ENCODE results near the gene SLC22A31. TPM values are rescaled to one million over a fixed set of nuclear protein-coding genes. Genes with fewer than 3 reads are reported as not detected.

Gene SLC22A31
- total and polyA plus RNA-seq, 2 donors (not counting 3 experiments of a cell fraction or from before 2014, with no cell fraction given), result 1.0 TPM; not detected in 1

DNA sequence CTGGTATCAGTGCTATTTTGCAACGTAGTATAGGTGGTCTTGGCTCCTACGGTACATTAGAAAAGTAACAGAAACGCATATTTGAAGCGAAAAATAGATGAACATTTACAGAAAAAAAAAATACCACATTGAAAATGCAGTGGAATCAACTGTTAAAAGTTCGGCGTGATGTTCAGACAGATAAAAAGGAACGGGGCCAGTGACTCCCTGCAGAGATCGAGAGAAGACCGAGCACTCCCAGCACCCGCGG lies 16.7 kb upstream of the SLC22A31 start:
- POLR2A ChIA-PET, result no interaction called here
- Histone ChIP-seq H3K4me2 (ENCODE audit: insufficient read depth, low read length) (peak overlapping the region; percentile 91), H3K27ac (ENCODE audit: insufficient read depth, low read depth, low read length) (peak overlapping the region; percentile 57), H3K4me1 (ENCODE audit: control insufficient read depth, extremely low read depth, insufficient read depth, low read length) (peaks cover 10% of the 10 kb centered on the region), H3K36me3 (ENCODE audit: control insufficient read depth in 2 of 2, extremely low read depth in 1 of 2, insufficient read depth in 2 of 2, low read length in 2 of 2) (peaks cover 0 to 13% of the 10 kb centered on the region in 2 experiments), H3K9ac (replicated peaks; ENCODE audit: extremely low read depth, insufficient read depth, low read length) (peak overlapping the region; percentile 66), H3K79me2 (ENCODE audit: control insufficient read depth, insufficient read depth, low read length) (peaks cover 9% of the 10 kb centered on the region), H3K27me3 (ENCODE audit: control insufficient read depth in 2 of 2, insufficient read depth in 2 of 2, low read length in 2 of 2) (no peaks in the 10 kb centered on the region), H2AFZ (ENCODE audit: low read depth, low read length) (peak overlapping the region; percentile 68), H3K4me3 (replicated peaks in 1 of 3; ENCODE audit: insufficient read depth in 1 of 3, low read depth in 1 of 3, low read length in 3 of 3) (peak overlapping the region; percentile 66 to 90 (median 85)), H4K20me1 (replicated peaks; ENCODE audit: control insufficient read depth, extremely low read depth, insufficient read depth, low read length) (no peaks in the 10 kb centered on the region), H3K9me3 (replicated peaks; ENCODE audit: control insufficient read depth, insufficient read depth, low read length) (no peaks in the 10 kb centered on the region), H3K9me1 (replicated peaks; ENCODE audit: control insufficient read depth, extremely low read depth, insufficient read depth, low read length) (no peaks in the 10 kb centered on the region)
- no peak for TF ChIP-seq POLR2A (IDR thresholded peaks at IDR 0.05; ENCODE audit: low read depth, low read length)
- TF ChIP-seq POLR2AphosphoS5 (IDR thresholded peaks at IDR 0.05; ENCODE audit: insufficient read depth, low read depth, low read length), result no peak
- no peak for TF ChIP-seq JUN (IDR thresholded peaks at IDR 0.05; ENCODE audit: borderline replicate concordance, insufficient read depth, insufficient read length, low read depth)
- TF ChIP-seq MYC (IDR thresholded peaks at IDR 0.05; ENCODE audit: low read depth, low read length), result no peak
- no peak for TF ChIP-seq GATA2 (IDR thresholded peaks at IDR 0.05; ENCODE audit: insufficient read depth, insufficient read length, low read depth, low read length)
- TF ChIP-seq, protein P1, sequence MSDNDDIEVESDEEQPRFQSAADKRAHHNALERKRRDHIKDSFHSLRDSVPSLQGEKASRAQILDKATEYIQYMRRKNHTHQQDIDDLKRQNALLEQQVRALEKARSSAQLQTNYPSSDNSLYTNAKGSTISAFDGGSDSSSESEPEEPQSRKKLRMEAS (IDR thresholded peaks at IDR 0.05; ENCODE audit: insufficient read depth, insufficient read length), result no peak
- no peak for TF ChIP-seq FOS (IDR thresholded peaks at IDR 0.05; ENCODE audit: borderline replicate concordance, insufficient read depth, low read length)
- TF ChIP-seq, protein P2, sequence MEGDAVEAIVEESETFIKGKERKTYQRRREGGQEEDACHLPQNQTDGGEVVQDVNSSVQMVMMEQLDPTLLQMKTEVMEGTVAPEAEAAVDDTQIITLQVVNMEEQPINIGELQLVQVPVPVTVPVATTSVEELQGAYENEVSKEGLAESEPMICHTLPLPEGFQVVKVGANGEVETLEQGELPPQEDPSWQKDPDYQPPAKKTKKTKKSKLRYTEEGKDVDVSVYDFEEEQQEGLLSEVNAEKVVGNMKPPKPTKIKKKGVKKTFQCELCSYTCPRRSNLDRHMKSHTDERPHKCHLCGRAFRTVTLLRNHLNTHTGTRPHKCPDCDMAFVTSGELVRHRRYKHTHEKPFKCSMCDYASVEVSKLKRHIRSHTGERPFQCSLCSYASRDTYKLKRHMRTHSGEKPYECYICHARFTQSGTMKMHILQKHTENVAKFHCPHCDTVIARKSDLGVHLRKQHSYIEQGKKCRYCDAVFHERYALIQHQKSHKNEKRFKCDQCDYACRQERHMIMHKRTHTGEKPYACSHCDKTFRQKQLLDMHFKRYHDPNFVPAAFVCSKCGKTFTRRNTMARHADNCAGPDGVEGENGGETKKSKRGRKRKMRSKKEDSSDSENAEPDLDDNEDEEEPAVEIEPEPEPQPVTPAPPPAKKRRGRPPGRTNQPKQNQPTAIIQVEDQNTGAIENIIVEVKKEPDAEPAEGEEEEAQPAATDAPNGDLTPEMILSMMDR (IDR thresholded peaks at IDR 0.05; ENCODE audit: extremely low read depth in 1 of 2, insufficient read depth in 1 of 2, low read depth in 1 of 2, low read length in 2 of 2), result no peak
- TF ChIP-seq EZH2 (IDR thresholded peaks at IDR 0.05; ENCODE audit: borderline replicate concordance, low read depth, low read length, severe bottlenecking), result no peak
- BruUV-seq (replicated peaks), result TSS peak; percentile 80
- CTCF ChIA-PET, result interaction anchor here (1.0 to 2.6 kb wide), 6 partner anchors 23 to 647 kb away, joined by 3 to 13 read pairs (median 6); partner anchors contain the start of gene ZC3H18
- dilution Hi-C loops (cut with MboI; ENCODE audit: extremely low pct_ligation_motif_present, low sequenced_read_pairs), result no loop called here
- no peak for DNase-seq (ENCODE audit: low read depth, low spot score)
- intact Hi-C loops (cut with micrococcal nuclease), result loop anchor here (1.0 to 5.0 kb wide), 4 partner anchors 125 to 472 kb away; partner anchors contain the start of gene ACSF3
- FAIRE-seq, result no peak

All from endothelial cell of umbilical vein (primary cell).